GM23338 (cell line): Measurements from ENCODE around the gene PRR12. TPM values are rescaled to one million over a fixed set of nuclear protein-coding genes. Genes with fewer than 3 reads are reported as not detected.

ENCODE experiments used
- ATAC-seq: fragments of 200-7000 bp; cut with Tn5 transposase; 3 replicates; pipeline ENCODE4 v1.9.1; 2020
- DNase-seq: peaks from one replicate; pipeline ENCODE4 v3.0.0-alpha.2; 2015; ENCODE audit warnings: low spot score
- H2AFZ ChIP-seq: fragments of 200-600 bp; sonication (generic); 2 replicates; pipeline ENCODE4 v1.8.0; 2016; ENCODE audit warnings: antibody characterized with exemption, mild to moderate bottlenecking, moderate library complexity
- H3F3A ChIP-seq: fragments of 200-600 bp; sonication (generic); replicated peaks from 2 replicates; pipeline ENCODE4 v1.8.0; 2017; ENCODE audit warnings: antibody characterized with exemption, mixed run types, low read depth
- H3K27ac ChIP-seq: fragments of 200-600 bp; sonication (generic); 2 replicates; pipeline ENCODE4 v1.6.1; 2016; ENCODE audit warnings: low read depth
- H3K27me3 ChIP-seq: fragments of 200-600 bp; sonication (generic); 2 replicates; pipeline ENCODE4 v1.8.0; 2016; ENCODE audit warnings: mild to moderate bottlenecking, mixed run types, moderate library complexity; ENCODE audit not compliant: insufficient read depth
- H3K36me3 ChIP-seq: fragments of 200-600 bp; sonication (generic); 2 replicates; pipeline ENCODE4 v1.8.0; 2016; ENCODE audit warnings: mild to moderate bottlenecking; ENCODE audit not compliant: insufficient read depth
- H3K4me1 ChIP-seq: fragments of 200-600 bp; sonication (generic); 2 replicates; pipeline ENCODE4 v1.8.0; 2016; ENCODE audit warnings: mild to moderate bottlenecking, moderate library complexity; ENCODE audit not compliant: insufficient read depth
- H3K4me2 ChIP-seq: fragments of 200-600 bp; sonication (generic); 2 replicates; pipeline ENCODE4 v1.7.1; 2017; ENCODE audit warnings: mixed run types
- H3K4me3 ChIP-seq: fragments of 200-600 bp; sonication (generic); 2 replicates; pipeline ENCODE4 v1.6.1; 2016; ENCODE audit warnings: mixed run types
- H3K79me2 ChIP-seq: fragments of 200-600 bp; sonication (generic); replicated peaks from 2 replicates; pipeline ENCODE4 v1.8.0; 2017; ENCODE audit warnings: mild to moderate bottlenecking; ENCODE audit not compliant: insufficient read depth
- H3K9me2 ChIP-seq: fragments of 200-600 bp; sonication (generic); 2 replicates; pipeline ENCODE4 v1.8.0; 2017; ENCODE audit not compliant: insufficient read depth
- H4K20me1 ChIP-seq: fragments of 200-600 bp; sonication (generic); replicated peaks from 2 replicates; pipeline ENCODE4 v1.8.0; 2017; ENCODE audit warnings: mild to moderate bottlenecking; ENCODE audit not compliant: insufficient read depth
- H3K27ac Mint-ChIP-seq: 2 replicates; pipeline ENCODE4 v1.8.0; 2020; ENCODE audit warnings: inconsistent platforms, mild to moderate bottlenecking, moderate library complexity, mixed read lengths
- H3K27me3 Mint-ChIP-seq: 3 replicates; pipeline ENCODE4 v1.8.0; 2022; ENCODE audit warnings: low read depth, mild to moderate bottlenecking, moderate library complexity, mixed read lengths, inconsistent platforms; ENCODE audit not compliant: insufficient read depth, poor library complexity
- H3K36me3 Mint-ChIP-seq: 3 replicates; pipeline ENCODE4 v1.8.0; 2021; ENCODE audit warnings: low read depth, mild to moderate bottlenecking, inconsistent platforms, moderate library complexity, mixed read lengths
- H3K4me1 Mint-ChIP-seq: 3 replicates; pipeline ENCODE4 v1.8.0; 2020; ENCODE audit warnings: mild to moderate bottlenecking, inconsistent platforms, mixed read lengths
- H3K4me3 Mint-ChIP-seq: 3 replicates; pipeline ENCODE4 v1.8.0; 2021; ENCODE audit warnings: moderate library complexity, mild to moderate bottlenecking, inconsistent platforms, mixed read lengths
- H3K9me3 Mint-ChIP-seq: 3 replicates; pipeline ENCODE4 v1.8.0; 2020; ENCODE audit warnings: moderate library complexity, mild to moderate bottlenecking, inconsistent platforms, mixed read lengths
- EZH2 ChIP-seq: fragments of 200-600 bp; sonication (generic); IDR thresholded peaks from one replicate; pipeline ENCODE4 v1.8.0; 2017; ENCODE audit warnings: antibody characterized with exemption, mild to moderate bottlenecking, low read depth; ENCODE audit not compliant: unreplicated experiment
- EZH2phosphoT487 ChIP-seq: fragments of 200-600 bp; sonication (generic); IDR thresholded peaks from one replicate; pipeline ENCODE4 v1.8.1; 2018; ENCODE audit warnings: antibody characterized with exemption; ENCODE audit not compliant: unreplicated experiment
- JUNB ChIP-seq: IDR thresholded peaks from one replicate; pipeline ENCODE4 v1.6.1; 2016; ENCODE audit warnings: antibody characterized with exemption; ENCODE audit not compliant: unreplicated experiment
- NANOG ChIP-seq: IDR thresholded peaks from 2 replicates; pipeline ENCODE4 v1.6.1; 2016; ENCODE audit warnings: antibody characterized with exemption, borderline replicate concordance
- POLR2AphosphoS5 ChIP-seq: IDR thresholded peaks from 2 replicates; pipeline ENCODE4 v1.6.1; 2016; ENCODE audit warnings: antibody characterized with exemption, low read depth
- STAT1 ChIP-seq: IDR thresholded peaks from one replicate; pipeline ENCODE4 v1.6.1; 2016; ENCODE audit warnings: antibody characterized with exemption; ENCODE audit not compliant: unreplicated experiment
- ZNF114 ChIP-seq: fragments of 250-450 bp; sonication (Bioruptor Pico); IDR thresholded peaks from 2 replicates; pipeline ENCODE4 v1.5.0; 2020; ENCODE audit warnings: mild to moderate bottlenecking, moderate library complexity
- ZNF331 ChIP-seq: fragments of 250-450 bp; sonication (Bioruptor Pico); IDR thresholded peaks from 2 replicates; pipeline ENCODE4 v1.5.0; 2020; ENCODE audit warnings: low read depth, mild to moderate bottlenecking, moderate library complexity
- polyA plus RNA-seq: library from polyadenylated mRNA; unstranded; fragments of >200 nt; fragmentation: Nextera tagmentation; extraction: Ambion mirVana; gene quantifications from 2 replicates; pipeline ENCODE4 v1.2.1, GENCODE V29; 2016
- total RNA-seq: library from RNA; depleted of rRNA; stranded (reverse); fragments of >200 nt; shearing (Covaris generic); gene quantifications from 2 replicates; pipeline ENCODE4 v1.2.3, GENCODE V29; 2014
- TF ChIP-seq, protein P1 (sequence below), 2 experiments: fragments of 200-600 bp in 1 of 2; sonication (generic) in 1 of 2; conservative IDR thresholded peaks; 2 replicates each; pipeline versions ENCODE4 v1.5.1 to v1.6.1; 2016 to 2017; ENCODE audit warnings: antibody characterized with exemption in 2 of 2, low read depth in 2 of 2, mild to moderate bottlenecking in 2 of 2, moderate library complexity in 1 of 2
- TF ChIP-seq, protein P2 (sequence below): IDR thresholded peaks from one replicate; pipeline ENCODE4 v1.6.1; 2018; ENCODE audit warnings: antibody characterized with exemption; ENCODE audit not compliant: unreplicated experiment

PRR12 gene
- total and polyA plus RNA-seq, 2 experiments from 2014 or later: 8.6 to 41.6 TPM

DNA sequence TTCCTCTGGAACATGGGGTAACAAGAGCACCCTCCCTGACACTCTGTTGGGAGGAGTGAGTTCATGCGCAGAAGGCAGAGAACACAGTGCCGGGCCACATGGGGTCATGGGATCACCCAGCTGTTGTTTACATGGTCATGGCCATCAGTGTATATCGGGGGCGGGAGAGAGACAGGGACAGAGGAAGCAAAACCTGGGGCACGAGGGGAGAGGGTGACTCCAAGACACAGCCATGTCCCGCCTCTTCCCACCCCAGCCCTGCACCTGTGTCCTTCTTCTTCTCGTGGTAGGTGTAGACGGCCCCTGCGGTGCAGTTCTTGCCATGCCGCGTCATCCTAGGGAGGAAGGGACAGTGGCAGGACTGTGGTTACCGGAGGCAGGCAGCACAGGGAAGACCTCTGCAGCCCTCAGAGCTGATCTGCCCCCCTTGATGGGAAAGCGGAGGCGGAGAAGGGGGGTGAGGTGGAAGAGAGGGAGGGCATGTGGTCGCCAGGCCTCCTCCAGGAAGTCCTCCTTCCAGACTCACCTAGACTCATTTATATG, 30.6 kb upstream of the PRR12 start (continued):
- TF ChIP-seq, protein P1, sequence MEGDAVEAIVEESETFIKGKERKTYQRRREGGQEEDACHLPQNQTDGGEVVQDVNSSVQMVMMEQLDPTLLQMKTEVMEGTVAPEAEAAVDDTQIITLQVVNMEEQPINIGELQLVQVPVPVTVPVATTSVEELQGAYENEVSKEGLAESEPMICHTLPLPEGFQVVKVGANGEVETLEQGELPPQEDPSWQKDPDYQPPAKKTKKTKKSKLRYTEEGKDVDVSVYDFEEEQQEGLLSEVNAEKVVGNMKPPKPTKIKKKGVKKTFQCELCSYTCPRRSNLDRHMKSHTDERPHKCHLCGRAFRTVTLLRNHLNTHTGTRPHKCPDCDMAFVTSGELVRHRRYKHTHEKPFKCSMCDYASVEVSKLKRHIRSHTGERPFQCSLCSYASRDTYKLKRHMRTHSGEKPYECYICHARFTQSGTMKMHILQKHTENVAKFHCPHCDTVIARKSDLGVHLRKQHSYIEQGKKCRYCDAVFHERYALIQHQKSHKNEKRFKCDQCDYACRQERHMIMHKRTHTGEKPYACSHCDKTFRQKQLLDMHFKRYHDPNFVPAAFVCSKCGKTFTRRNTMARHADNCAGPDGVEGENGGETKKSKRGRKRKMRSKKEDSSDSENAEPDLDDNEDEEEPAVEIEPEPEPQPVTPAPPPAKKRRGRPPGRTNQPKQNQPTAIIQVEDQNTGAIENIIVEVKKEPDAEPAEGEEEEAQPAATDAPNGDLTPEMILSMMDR (conservative IDR thresholded peaks at IDR 0.05; ENCODE audit: low read depth in 2 of 2): no peak
- no peak for TF ChIP-seq EZH2phosphoT487
- no peak for TF ChIP-seq NANOG
- TF ChIP-seq EZH2: no peak
- TF ChIP-seq ZNF114 (CRISPR knock-in tag): no peak
- no peak for TF ChIP-seq ZNF331
- TF ChIP-seq, protein P2, sequence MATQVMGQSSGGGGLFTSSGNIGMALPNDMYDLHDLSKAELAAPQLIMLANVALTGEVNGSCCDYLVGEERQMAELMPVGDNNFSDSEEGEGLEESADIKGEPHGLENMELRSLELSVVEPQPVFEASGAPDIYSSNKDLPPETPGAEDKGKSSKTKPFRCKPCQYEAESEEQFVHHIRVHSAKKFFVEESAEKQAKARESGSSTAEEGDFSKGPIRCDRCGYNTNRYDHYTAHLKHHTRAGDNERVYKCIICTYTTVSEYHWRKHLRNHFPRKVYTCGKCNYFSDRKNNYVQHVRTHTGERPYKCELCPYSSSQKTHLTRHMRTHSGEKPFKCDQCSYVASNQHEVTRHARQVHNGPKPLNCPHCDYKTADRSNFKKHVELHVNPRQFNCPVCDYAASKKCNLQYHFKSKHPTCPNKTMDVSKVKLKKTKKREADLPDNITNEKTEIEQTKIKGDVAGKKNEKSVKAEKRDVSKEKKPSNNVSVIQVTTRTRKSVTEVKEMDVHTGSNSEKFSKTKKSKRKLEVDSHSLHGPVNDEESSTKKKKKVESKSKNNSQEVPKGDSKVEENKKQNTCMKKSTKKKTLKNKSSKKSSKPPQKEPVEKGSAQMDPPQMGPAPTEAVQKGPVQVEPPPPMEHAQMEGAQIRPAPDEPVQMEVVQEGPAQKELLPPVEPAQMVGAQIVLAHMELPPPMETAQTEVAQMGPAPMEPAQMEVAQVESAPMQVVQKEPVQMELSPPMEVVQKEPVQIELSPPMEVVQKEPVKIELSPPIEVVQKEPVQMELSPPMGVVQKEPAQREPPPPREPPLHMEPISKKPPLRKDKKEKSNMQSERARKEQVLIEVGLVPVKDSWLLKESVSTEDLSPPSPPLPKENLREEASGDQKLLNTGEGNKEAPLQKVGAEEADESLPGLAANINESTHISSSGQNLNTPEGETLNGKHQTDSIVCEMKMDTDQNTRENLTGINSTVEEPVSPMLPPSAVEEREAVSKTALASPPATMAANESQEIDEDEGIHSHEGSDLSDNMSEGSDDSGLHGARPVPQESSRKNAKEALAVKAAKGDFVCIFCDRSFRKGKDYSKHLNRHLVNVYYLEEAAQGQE: no peak
- TF ChIP-seq STAT1: no peak

DNA sequence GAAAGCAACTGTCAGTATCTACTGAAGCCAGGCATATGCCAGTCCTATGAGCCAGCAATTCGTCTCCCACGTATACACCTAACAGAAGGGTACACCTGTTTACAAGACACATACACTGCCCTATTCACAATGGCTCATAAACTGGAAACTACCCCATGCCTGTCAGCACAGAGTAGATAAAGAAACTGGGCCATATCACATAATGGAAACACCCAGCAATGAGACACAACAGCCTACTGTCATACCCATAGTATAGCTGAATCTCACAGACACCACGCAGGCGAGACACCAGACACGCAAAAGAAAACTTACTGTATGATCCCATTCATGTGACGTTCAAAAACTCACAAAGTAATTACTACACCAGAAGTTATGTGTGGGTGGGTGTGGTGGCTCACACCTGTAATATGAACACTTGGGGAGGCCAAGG, 26.4 kb upstream of the PRR12 start:
- Histone ChIP-seq H3K27me3 (no peaks in the 10 kb centered on the region), H4K20me1 (peaks cover 17% of the 10 kb centered on the region), H3K36me3 (no peaks in the 10 kb centered on the region), H3K79me2 (peaks cover 58% of the 10 kb centered on the region), H3K9me2 (no peaks in the 10 kb centered on the region), H3F3A (0 out of 2 replicates have a peak, but pooled peaks cover 22% of the 10 kb centered on the region), H3K4me1 (peaks cover 7% of the 10 kb centered on the region; the same call in 1 of the 2 replicates), H3K4me2 (no peak overlapping the region), H3K27ac (no peak overlapping the region), H3K4me3 (no peak overlapping the region), H2AFZ (no peak overlapping the region)
- Mint-ChIP-seq H3K27me3 (peaks cover 3% of the 10 kb centered on the region), H3K36me3 (peaks cover 5% of the 10 kb centered on the region; the same call in 1 of the 3 replicates), H3K4me1 (peaks cover 16% of the 10 kb centered on the region), H3K4me3 (no peak overlapping the region), H3K27ac (no peak overlapping the region), H3K9me3 (no peaks in the 10 kb centered on the region)
- no peak for DNase-seq
- TF ChIP-seq POLR2AphosphoS5: no peak
- no peak for TF ChIP-seq JUNB
- TF ChIP-seq EZH2phosphoT487: no peak
- no peak for ATAC-seq
